ENCODE measurements around the gene SLC25A36. TPM values are rescaled to one million over a fixed set of nuclear protein-coding genes. Genes with fewer than 3 reads are reported as not detected.

SLC25A36 gene
- total and polyA plus RNA-seq, 2 donors (not counting 3 experiments of a cell fraction or from before 2014, with no cell fraction given) = 17.7 to 38.8 TPM

- Histone ChIP-seq H3K27ac (ENCODE audit: insufficient read depth, low read depth, low read length) (no peak overlapping the region), H3K4me1 (ENCODE audit: control insufficient read depth, extremely low read depth, insufficient read depth, low read length) (no peaks in the 10 kb centered on the region), H3K4me2 (ENCODE audit: insufficient read depth, low read length) (no peak overlapping the region), H4K20me1 (replicated peaks; ENCODE audit: control insufficient read depth, extremely low read depth, insufficient read depth, low read length) (no peaks in the 10 kb centered on the region), H3K9me3 (replicated peaks; ENCODE audit: control insufficient read depth, insufficient read depth, low read length) (no peaks in the 10 kb centered on the region), H3K79me2 (ENCODE audit: control insufficient read depth, insufficient read depth, low read length) (no peaks in the 10 kb centered on the region), H3K4me3 (replicated peaks in 1 of 3; ENCODE audit: insufficient read depth in 1 of 3, low read depth in 1 of 3, low read length in 3 of 3) (no peak overlapping the region), H2AFZ (ENCODE audit: low read depth, low read length) (no peak overlapping the region), H3K27me3 (ENCODE audit: control insufficient read depth in 2 of 2, insufficient read depth in 2 of 2, low read length in 2 of 2) (peaks cover 0 to 4% of the 10 kb centered on the region in 2 experiments), H3K36me3 (ENCODE audit: control insufficient read depth in 2 of 2, extremely low read depth in 1 of 2, insufficient read depth in 2 of 2, low read length in 2 of 2) (no peaks in the 10 kb centered on the region), H3K9ac (replicated peaks; ENCODE audit: extremely low read depth, insufficient read depth, low read length) (no peak overlapping the region), H3K9me1 (replicated peaks; ENCODE audit: control insufficient read depth, extremely low read depth, insufficient read depth, low read length) (no peaks in the 10 kb centered on the region)
- FAIRE-seq (no peak), DNase-seq (ENCODE audit: low read depth, low spot score) (no peak)
- ChIA-PET CTCF (no interaction called here), POLR2A (no interaction called here)
- intact Hi-C loops (cut with micrococcal nuclease) (no loop called here), dilution Hi-C loops (cut with MboI; ENCODE audit: extremely low pct_ligation_motif_present, low sequenced_read_pairs) (no loop called here)
- no peak for TF ChIP-seq POLR2AphosphoS5 (IDR thresholded peaks at IDR 0.05; ENCODE audit: insufficient read depth, low read depth, low read length)
- no peak for TF ChIP-seq CTCF (IDR thresholded peaks at IDR 0.05; ENCODE audit: extremely low read depth in 1 of 2, insufficient read depth in 1 of 2, low read depth in 1 of 2, low read length in 2 of 2)
- no peak for TF ChIP-seq FOS (IDR thresholded peaks at IDR 0.05; ENCODE audit: borderline replicate concordance, insufficient read depth, low read length)
- no TSS peak for BruUV-seq (replicated peaks)
These were observed 37.1 kb upstream of the SLC25A36 start for GRCh38 chr3:140904521-140904920.

DNA sequence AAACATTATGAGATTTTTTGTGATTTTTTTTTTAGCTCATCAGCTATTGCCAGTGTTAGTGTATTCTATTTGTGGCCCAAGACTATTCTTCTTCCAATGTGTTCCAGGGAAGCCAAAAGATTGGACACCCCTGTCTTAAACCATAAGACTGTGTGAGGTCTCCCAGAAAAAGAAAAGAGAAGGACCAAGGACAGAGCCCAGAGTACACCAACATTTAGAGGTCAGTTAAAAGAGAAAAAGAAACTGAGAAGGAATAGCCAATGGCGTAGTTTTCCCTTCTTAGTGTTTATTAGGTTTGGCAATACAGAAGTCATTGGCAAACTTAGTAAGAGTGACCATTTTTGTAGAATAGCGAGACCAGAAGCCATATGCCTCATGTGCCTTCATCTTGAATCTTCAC lies 36.1 kb upstream of the SLC25A36 start:
- no peaks in the 10 kb centered on the region for H4K20me1 ChIP-seq (replicated peaks; ENCODE audit: control insufficient read depth, extremely low read depth, insufficient read depth, low read length)
- H3K9ac ChIP-seq (replicated peaks; ENCODE audit: extremely low read depth, insufficient read depth, low read length) = no peak overlapping the region
- no peaks in the 10 kb centered on the region for H3K9me3 ChIP-seq (replicated peaks; ENCODE audit: control insufficient read depth, insufficient read depth, low read length)
- no peaks in the 10 kb centered on the region for H3K36me3 ChIP-seq (ENCODE audit: control insufficient read depth in 2 of 2, extremely low read depth in 1 of 2, insufficient read depth in 2 of 2, low read length in 2 of 2)
- no TSS peak for BruUV-seq (replicated peaks)
- H3K9me1 ChIP-seq (replicated peaks; ENCODE audit: control insufficient read depth, extremely low read depth, insufficient read depth, low read length) = no peaks in the 10 kb centered on the region
- no peaks in the 10 kb centered on the region for H3K4me1 ChIP-seq (ENCODE audit: control insufficient read depth, extremely low read depth, insufficient read depth, low read length)
- ChIA-PET POLR2A (no interaction called here), CTCF (no interaction called here)
- H3K4me2 ChIP-seq (ENCODE audit: insufficient read depth, low read length) = no peak overlapping the region
- TF ChIP-seq POLR2A (IDR thresholded peaks at IDR 0.05; ENCODE audit: low read depth, low read length) (no peak), MAX (IDR thresholded peaks at IDR 0.05; ENCODE audit: insufficient read depth, insufficient read length) (no peak), JUN (IDR thresholded peaks at IDR 0.05; ENCODE audit: borderline replicate concordance, insufficient read depth, insufficient read length, low read depth) (no peak), MYC (IDR thresholded peaks at IDR 0.05; ENCODE audit: low read depth, low read length) (no peak), FOS (IDR thresholded peaks at IDR 0.05; ENCODE audit: borderline replicate concordance, insufficient read depth, low read length) (no peak), GATA2 (IDR thresholded peaks at IDR 0.05; ENCODE audit: insufficient read depth, insufficient read length, low read depth, low read length) (no peak), POLR2AphosphoS5 (IDR thresholded peaks at IDR 0.05; ENCODE audit: insufficient read depth, low read depth, low read length) (no peak), CTCF (IDR thresholded peaks at IDR 0.05; ENCODE audit: extremely low read depth in 1 of 2, insufficient read depth in 1 of 2, low read depth in 1 of 2, low read length in 2 of 2) (no peak), EZH2 (IDR thresholded peaks at IDR 0.05; ENCODE audit: borderline replicate concordance, low read depth, low read length, severe bottlenecking) (no peak)
- FAIRE-seq (no peak), DNase-seq (ENCODE audit: low read depth, low spot score) (no peak)
- no peak overlapping the region for H3K4me3 ChIP-seq (replicated peaks in 1 of 3; ENCODE audit: insufficient read depth in 1 of 3, low read depth in 1 of 3, low read length in 3 of 3)
- H2AFZ ChIP-seq (ENCODE audit: low read depth, low read length) = no peak overlapping the region
- intact Hi-C loops (cut with micrococcal nuclease) = no loop called here
- dilution Hi-C loops (cut with MboI; ENCODE audit: extremely low pct_ligation_motif_present, low sequenced_read_pairs) = no loop called here
- H3K79me2 ChIP-seq (ENCODE audit: control insufficient read depth, insufficient read depth, low read length) = no peaks in the 10 kb centered on the region
- H3K27ac ChIP-seq (ENCODE audit: insufficient read depth, low read depth, low read length) = no peak overlapping the region
- H3K27me3 ChIP-seq (ENCODE audit: control insufficient read depth in 2 of 2, insufficient read depth in 2 of 2, low read length in 2 of 2) = peaks cover 0 to 4% of the 10 kb centered on the region in 2 experiments

Measured in endothelial cell of umbilical vein (primary cell).